Astrocyte (in vitro differentiated cells and primary cell): ENCODE measurements around the gene AGBL4. TPM values are rescaled to one million over a fixed set of nuclear protein-coding genes. Genes with fewer than 3 reads are reported as not detected.

Experiments
- DNase-seq: peaks from one replicate; pipeline ENCODE4 v3.0.0-alpha.2; 2010; ENCODE audit warnings: low read depth
- FAIRE-seq: peaks from 2 replicates; lab custom pipeline; 2011; peaks lifted over from hg19 to GRCh38; lab: Jason Lieb, UNC
- H2AFZ ChIP-seq: 2 replicates; pipeline ENCODE4 v1.6.0; 2012; ENCODE audit warnings: low read depth, low read length, inconsistent platforms
- H3K27ac ChIP-seq: 2 replicates; pipeline ENCODE4 v1.5.1; 2011; ENCODE audit warnings: low read depth, low read length, inconsistent platforms
- H3K27me3 ChIP-seq: 2 replicates; pipeline ENCODE4 v1.6.0; 2011; ENCODE audit warnings: low read length, inconsistent platforms; ENCODE audit not compliant: insufficient read depth
- H3K36me3 ChIP-seq: 2 replicates; pipeline ENCODE4 v1.5.1; 2011; ENCODE audit warnings: low read length, inconsistent platforms; ENCODE audit not compliant: insufficient read depth
- H3K4me1 ChIP-seq: 2 replicates; pipeline ENCODE4 v1.5.1; 2011; ENCODE audit warnings: low read length, inconsistent platforms; ENCODE audit not compliant: insufficient read depth
- H3K4me2 ChIP-seq: 2 replicates; pipeline ENCODE4 v1.6.0; 2012; ENCODE audit warnings: low read length, inconsistent platforms
- H3K4me3 ChIP-seq: 2 replicates; pipeline ENCODE4 v1.5.1; 2011; ENCODE audit warnings: low read depth, mild to moderate bottlenecking, low read length, inconsistent platforms; ENCODE audit not compliant: insufficient read depth
- H3K79me2 ChIP-seq: 2 replicates; pipeline ENCODE4 v1.6.0; 2012; ENCODE audit warnings: mild to moderate bottlenecking, low read length, inconsistent platforms; ENCODE audit not compliant: insufficient read depth
- H3K9ac ChIP-seq: 2 replicates; pipeline ENCODE4 v1.6.0; 2012; ENCODE audit warnings: mild to moderate bottlenecking, low read length, inconsistent platforms
- H3K9me3 ChIP-seq: 2 replicates; pipeline ENCODE4 v1.5.1; 2012; ENCODE audit warnings: low read depth, mild to moderate bottlenecking, low read length, inconsistent platforms; ENCODE audit not compliant: insufficient read depth
- H4K20me1 ChIP-seq: 2 replicates; pipeline ENCODE4 v1.6.0; 2012; ENCODE audit warnings: low read length, inconsistent platforms; ENCODE audit not compliant: insufficient read depth
- H3K27ac Mint-ChIP-seq: one replicate; pipeline ENCODE4 v1.8.0; 2021; ENCODE audit warnings: mild to moderate bottlenecking, mixed read lengths; ENCODE audit not compliant: unreplicated experiment
- H3K27me3 Mint-ChIP-seq: one replicate; pipeline ENCODE4 v1.8.0; 2021; ENCODE audit warnings: low read depth, mixed read lengths; ENCODE audit not compliant: unreplicated experiment
- H3K36me3 Mint-ChIP-seq: one replicate; pipeline ENCODE4 v1.8.0; 2021; ENCODE audit warnings: low read depth, mixed read lengths; ENCODE audit not compliant: unreplicated experiment
- H3K4me1 Mint-ChIP-seq: one replicate; pipeline ENCODE4 v1.8.0; 2021; ENCODE audit warnings: low read depth, mixed read lengths; ENCODE audit not compliant: unreplicated experiment
- H3K4me3 Mint-ChIP-seq: one replicate; pipeline ENCODE4 v1.8.0; 2021; ENCODE audit warnings: mild to moderate bottlenecking, moderate library complexity, mixed read lengths; ENCODE audit not compliant: unreplicated experiment
- H3K9me3 Mint-ChIP-seq: one replicate; pipeline ENCODE4 v1.8.0; 2021; ENCODE audit warnings: mild to moderate bottlenecking, mixed read lengths; ENCODE audit not compliant: unreplicated experiment
- EZH2 ChIP-seq: IDR thresholded peaks from 2 replicates; pipeline ENCODE4 v1.6.1; 2012; ENCODE audit warnings: mild to moderate bottlenecking, low read length, inconsistent platforms; ENCODE audit not compliant: insufficient read depth
- total RNA-seq: library from RNA; stranded (reverse); gene quantifications from 2 replicates; pipeline ENCODE4 v1.2.1, GENCODE V29; 2021
- TF ChIP-seq, protein P1 (sequence below): IDR thresholded peaks from 2 replicates; pipeline ENCODE4 v1.5.1; 2011; ENCODE audit warnings: low read depth, mild to moderate bottlenecking, inconsistent platforms, low read length, moderate library complexity; ENCODE audit not compliant: insufficient read depth

Gene AGBL4
- total RNA-seq, 1 donor from 2014 or later: not detected

GRCh38 chr1:48943826-48944225 is 1079.9 kb downstream of the AGBL4 start:
- Histone ChIP-seq H3K4me3 (no peak overlapping the region), H2AFZ (no peak overlapping the region), H4K20me1 (no peaks in the 10 kb centered on the region), H3K36me3 (no peaks in the 10 kb centered on the region), H3K9ac (no peak overlapping the region), H3K27me3 (no peaks in the 10 kb centered on the region), H3K4me2 (no peak overlapping the region), H3K9me3 (no peaks in the 10 kb centered on the region), H3K27ac (no peak overlapping the region), H3K4me1 (peaks cover 4% of the 10 kb centered on the region), H3K79me2 (no peaks in the 10 kb centered on the region)
- DNase-seq: no peak
- H3K27ac Mint-ChIP-seq: no peak overlapping the region
- H3K27me3 Mint-ChIP-seq: peaks cover 2% of the 10 kb centered on the region
- no peak overlapping the region for H3K4me3 Mint-ChIP-seq
- no peaks in the 10 kb centered on the region for H3K36me3 Mint-ChIP-seq
- peaks cover 2% of the 10 kb centered on the region for H3K4me1 Mint-ChIP-seq
- H3K9me3 Mint-ChIP-seq: peaks cover 2% of the 10 kb centered on the region
- TF ChIP-seq, protein P1, sequence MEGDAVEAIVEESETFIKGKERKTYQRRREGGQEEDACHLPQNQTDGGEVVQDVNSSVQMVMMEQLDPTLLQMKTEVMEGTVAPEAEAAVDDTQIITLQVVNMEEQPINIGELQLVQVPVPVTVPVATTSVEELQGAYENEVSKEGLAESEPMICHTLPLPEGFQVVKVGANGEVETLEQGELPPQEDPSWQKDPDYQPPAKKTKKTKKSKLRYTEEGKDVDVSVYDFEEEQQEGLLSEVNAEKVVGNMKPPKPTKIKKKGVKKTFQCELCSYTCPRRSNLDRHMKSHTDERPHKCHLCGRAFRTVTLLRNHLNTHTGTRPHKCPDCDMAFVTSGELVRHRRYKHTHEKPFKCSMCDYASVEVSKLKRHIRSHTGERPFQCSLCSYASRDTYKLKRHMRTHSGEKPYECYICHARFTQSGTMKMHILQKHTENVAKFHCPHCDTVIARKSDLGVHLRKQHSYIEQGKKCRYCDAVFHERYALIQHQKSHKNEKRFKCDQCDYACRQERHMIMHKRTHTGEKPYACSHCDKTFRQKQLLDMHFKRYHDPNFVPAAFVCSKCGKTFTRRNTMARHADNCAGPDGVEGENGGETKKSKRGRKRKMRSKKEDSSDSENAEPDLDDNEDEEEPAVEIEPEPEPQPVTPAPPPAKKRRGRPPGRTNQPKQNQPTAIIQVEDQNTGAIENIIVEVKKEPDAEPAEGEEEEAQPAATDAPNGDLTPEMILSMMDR: no peak
- no peak for TF ChIP-seq EZH2
- FAIRE-seq: no peak

DNA sequence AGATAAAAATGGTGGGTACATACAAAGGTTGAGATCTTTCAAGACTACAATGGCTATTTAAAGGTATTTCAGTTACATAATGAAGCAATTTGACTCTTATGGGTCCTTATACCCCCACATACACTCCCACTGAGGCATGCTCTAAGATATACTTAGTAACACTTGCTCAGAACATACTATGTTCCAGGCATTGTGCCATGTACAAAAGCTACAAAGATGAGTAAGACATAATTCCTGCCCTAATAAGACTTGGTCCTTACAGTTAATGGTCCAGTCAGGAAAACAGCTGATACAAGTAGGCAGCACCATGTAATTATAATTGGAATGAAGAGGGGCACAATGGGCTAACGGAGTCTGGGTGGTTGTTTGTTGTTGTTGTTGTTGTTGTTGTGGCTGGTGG is 1080.4 kb downstream of the AGBL4 start:
- Mint-ChIP-seq H3K4me3 (no peak overlapping the region), H3K36me3 (no peaks in the 10 kb centered on the region), H3K9me3 (peaks cover 2% of the 10 kb centered on the region), H3K27ac (no peak overlapping the region), H3K4me1 (peaks cover 2% of the 10 kb centered on the region), H3K27me3 (peaks cover 2% of the 10 kb centered on the region)
- no peaks in the 10 kb centered on the region for H3K36me3 ChIP-seq
- peaks cover 5% of the 10 kb centered on the region for H3K4me1 ChIP-seq
- H3K9me3 ChIP-seq: no peaks in the 10 kb centered on the region
- TF ChIP-seq, protein P1: no peak
- no peak for TF ChIP-seq EZH2
- H3K27ac ChIP-seq: no peak overlapping the region
- no peaks in the 10 kb centered on the region for H3K79me2 ChIP-seq
- FAIRE-seq (no peak), DNase-seq (peak; percentile 79)
- no peaks in the 10 kb centered on the region for H3K27me3 ChIP-seq
- H2AFZ ChIP-seq: no peak overlapping the region
- H4K20me1 ChIP-seq: no peaks in the 10 kb centered on the region
- no peak overlapping the region for H3K4me2 ChIP-seq
- H3K9ac ChIP-seq: no peak overlapping the region
- H3K4me3 ChIP-seq: no peak overlapping the region

GRCh38 chr1:48940962-48941732 is 1082.6 kb downstream of the AGBL4 start:
- peaks cover 5% of the 10 kb centered on the region for H3K4me1 ChIP-seq
- Mint-ChIP-seq H3K27me3 (no peaks in the 10 kb centered on the region), H3K36me3 (no peaks in the 10 kb centered on the region), H3K9me3 (peaks cover 2% of the 10 kb centered on the region), H3K27ac (no peak overlapping the region), H3K4me3 (no peak overlapping the region), H3K4me1 (no peaks in the 10 kb centered on the region)
- H3K27me3 ChIP-seq: no peaks in the 10 kb centered on the region
- no peak overlapping the region for H3K4me3 ChIP-seq
- H4K20me1 ChIP-seq: no peaks in the 10 kb centered on the region
- FAIRE-seq (no peak), DNase-seq (no peak)
- no peak overlapping the region for H3K27ac ChIP-seq
- no peaks in the 10 kb centered on the region for H3K9me3 ChIP-seq
- no peak overlapping the region for H3K4me2 ChIP-seq
- TF ChIP-seq, protein P1: no peak
- H3K9ac ChIP-seq: no peak overlapping the region
- no peak overlapping the region for H2AFZ ChIP-seq
- H3K79me2 ChIP-seq: no peaks in the 10 kb centered on the region
- H3K36me3 ChIP-seq: no peaks in the 10 kb centered on the region
